ENCODE measurements around the gene PTGER3.
"Not testable (repeated sequence)": the region's sequence is repeated elsewhere in the genome, so short reads cannot be mapped to it uniquely, and the experiment has no call there.

The PTGER3 gene

GRCh38 chr1:70947835-70948234 lies 99.8 kb downstream of the PTGER3 start:
- H3K27ac ChIP-seq, result no peak overlapping the region
- no peak for TF ChIP-seq ZFX (IDR thresholded peaks at IDR 0.05; ENCODE audit: borderline replicate concordance)

GRCh38 chr1:70945676-70946075 lies 101.9 kb downstream of the PTGER3 start:
- TF ChIP-seq CTCF (IDR thresholded peaks at IDR 0.05) (no peak), ZFX (IDR thresholded peaks at IDR 0.05; ENCODE audit: borderline replicate concordance) (no peak)

GRCh38 chr1:70945251-70945650 lies 102.4 kb downstream of the PTGER3 start:
- TF ChIP-seq CTCF (IDR thresholded peaks at IDR 0.05) (no peak), ZFX (IDR thresholded peaks at IDR 0.05; ENCODE audit: borderline replicate concordance) (no peak)
- no peak overlapping the region for H3K27ac ChIP-seq

More at GRCh38 chr1:70945676-70946075, 101.9 kb downstream of the PTGER3 start:
- H3K27ac ChIP-seq, result no peak overlapping the region

GRCh38 chr1:70941563-70941962 lies 106.1 kb downstream of the PTGER3 start:
- no peak overlapping the region for H3K27ac ChIP-seq
- TF ChIP-seq ZFX (IDR thresholded peaks at IDR 0.05; ENCODE audit: borderline replicate concordance), result no peak
- no peak for TF ChIP-seq CTCF (IDR thresholded peaks at IDR 0.05)

GRCh38 chr1:70940398-70940797 lies 107.2 kb downstream of the PTGER3 start:
- H3K27ac ChIP-seq, result not testable (repeated sequence)

GRCh38 chr1:70934194-70934961 lies 113.2 kb downstream of the PTGER3 start:
- no peak for TF ChIP-seq CTCF (IDR thresholded peaks at IDR 0.05)
- no peak for TF ChIP-seq ZFX (IDR thresholded peaks at IDR 0.05; ENCODE audit: borderline replicate concordance)
- no peak overlapping the region for H3K27ac ChIP-seq

- TF ChIP-seq CTCF (IDR thresholded peaks at IDR 0.05) (no peak), ZFX (IDR thresholded peaks at IDR 0.05; ENCODE audit: borderline replicate concordance) (no peak)
- H3K27ac ChIP-seq, result no peak overlapping the region
Observed at GRCh38 chr1:70930062-70930461, 117.6 kb downstream of the PTGER3 start.

GRCh38 chr1:70922196-70922595 lies 125.4 kb downstream of the PTGER3 start:
- no peak overlapping the region for H3K27ac ChIP-seq
- TF ChIP-seq ZFX (IDR thresholded peaks at IDR 0.05; ENCODE audit: borderline replicate concordance), result no peak
- TF ChIP-seq CTCF (IDR thresholded peaks at IDR 0.05), result no peak
